ENCODE measurements around the gene EFHC1.

GRCh38 chr6:52535711-52536423, 115.7 kb downstream of the EFHC1 start:
- no peak for TF ChIP-seq CTCF (IDR thresholded peaks at IDR 0.05 in 8 of 11, conservative IDR thresholded peaks at IDR 0.05 in 3 of 11)
- TF ChIP-seq POLR2AphosphoS5 (IDR thresholded peaks at IDR 0.05): no peak
- no peak for TF ChIP-seq POLR2A (IDR thresholded peaks at IDR 0.05)
